DLD1 (cell line): ENCODE measurements around the gene MYCBP2.
"Not testable (repeated sequence)": the region's sequence is repeated elsewhere in the genome, so short reads cannot be mapped to it uniquely, and the experiment has no call there.

Experiments
- in situ Hi-C: cut with HindIII; loops from 2 replicates; pipeline ENCODE4 v1.10.0; 2017; ENCODE audit warnings: low sequenced_read_pairs

MYCBP2 gene

DNA sequence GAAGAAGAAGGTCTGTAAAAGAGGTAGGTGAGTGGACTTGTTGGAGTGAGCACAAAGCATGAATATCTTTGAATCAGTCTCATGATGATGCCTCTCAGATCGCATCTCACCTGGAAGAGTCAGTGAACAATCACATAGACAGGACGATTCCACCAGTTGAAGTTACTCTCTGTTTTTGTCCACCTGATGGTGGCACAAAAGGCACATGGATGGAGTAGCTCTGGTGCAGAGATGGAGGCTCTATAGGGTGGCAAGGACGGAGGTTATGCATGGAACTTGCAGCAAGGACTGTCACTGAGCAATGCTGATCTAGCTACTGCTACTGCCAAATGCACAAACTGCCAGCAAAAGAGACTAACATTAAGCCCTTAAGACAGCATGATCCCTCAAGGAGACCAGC, 10.3 kb upstream of the MYCBP2 start:
- in situ Hi-C loops = no loop called here

GRCh38 chr13:77335543-77335942, 8.6 kb upstream of the MYCBP2 start:
- in situ Hi-C loops = no loop called here

DNA sequence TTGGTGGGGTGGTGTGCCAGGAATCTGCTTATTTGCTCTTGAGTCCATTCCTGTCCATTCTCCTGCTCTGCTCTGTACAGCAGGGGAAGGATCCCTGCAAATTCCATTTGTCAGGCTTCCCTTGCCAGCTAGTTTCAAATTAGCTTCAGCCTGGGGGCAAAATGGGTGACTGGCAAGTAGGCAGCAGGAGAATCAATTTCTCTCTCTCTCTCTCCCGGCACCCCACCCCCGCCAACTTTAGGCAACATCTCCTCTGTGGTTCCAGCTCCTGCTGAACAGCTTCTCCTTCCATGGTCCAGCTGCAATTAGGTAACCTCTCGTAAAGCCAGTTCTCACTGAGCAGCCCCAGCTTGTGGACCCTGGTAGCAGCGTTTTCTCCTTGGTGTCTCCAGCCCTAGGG, 6.7 kb upstream of the MYCBP2 start:
- in situ Hi-C loops = no loop called here

GRCh38 chr13:77331421-77331820, 4.5 kb upstream of the MYCBP2 start:
- in situ Hi-C loops = no loop called here

- in situ Hi-C loops = no loop called here
These were observed 3.2 kb upstream of the MYCBP2 start for GRCh38 chr13:77329911-77330584.

- in situ Hi-C loops = no loop called here
These were observed 2.4 kb upstream of the MYCBP2 start for GRCh38 chr13:77329133-77329910.

DNA sequence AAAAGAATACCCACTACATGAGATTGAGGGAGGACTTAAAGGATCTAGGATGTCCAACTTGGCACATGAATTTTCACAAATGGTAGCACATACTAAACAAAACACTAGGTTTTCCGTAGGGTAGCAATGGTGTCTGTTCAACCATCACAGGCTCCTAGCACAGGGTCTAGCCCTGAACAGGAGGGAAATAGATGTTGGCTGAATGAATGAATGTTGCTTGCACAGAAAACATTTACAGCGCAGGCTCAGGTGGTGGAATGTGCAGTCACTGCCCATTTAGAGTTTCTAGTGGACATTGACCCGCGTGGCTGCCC, 1.9 kb upstream of the MYCBP2 start:
- in situ Hi-C loops = no loop called here

DNA sequence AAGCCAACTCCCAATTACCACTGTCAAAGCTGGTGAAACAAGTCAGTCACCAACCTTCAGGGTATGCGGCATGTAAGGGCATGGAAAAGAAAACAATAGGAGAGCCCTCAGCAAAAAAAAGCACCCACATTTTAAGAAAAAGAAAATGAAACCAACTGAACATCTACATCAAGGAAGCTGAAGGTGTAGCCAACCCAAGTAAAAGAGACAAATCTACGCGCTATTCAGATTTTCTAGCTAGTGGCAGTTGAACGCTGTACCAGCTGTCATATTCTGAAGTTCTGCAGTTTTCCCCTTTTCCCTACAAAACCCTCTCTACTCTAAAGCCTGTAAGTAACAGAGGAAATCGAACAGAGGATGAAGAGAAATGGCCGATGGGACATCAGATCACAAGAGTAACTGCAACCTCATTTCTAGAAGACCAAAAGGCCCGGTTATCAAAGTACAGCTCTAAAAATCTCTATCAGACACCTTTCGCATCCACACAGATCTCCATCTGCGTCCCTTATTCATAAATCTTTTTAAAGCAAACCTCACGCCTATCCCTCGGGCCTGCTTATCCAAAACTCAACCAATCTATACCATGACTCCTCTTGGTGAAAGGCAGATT, 1.4 kb downstream of the MYCBP2 start:
- in situ Hi-C loops = no loop called here

DNA sequence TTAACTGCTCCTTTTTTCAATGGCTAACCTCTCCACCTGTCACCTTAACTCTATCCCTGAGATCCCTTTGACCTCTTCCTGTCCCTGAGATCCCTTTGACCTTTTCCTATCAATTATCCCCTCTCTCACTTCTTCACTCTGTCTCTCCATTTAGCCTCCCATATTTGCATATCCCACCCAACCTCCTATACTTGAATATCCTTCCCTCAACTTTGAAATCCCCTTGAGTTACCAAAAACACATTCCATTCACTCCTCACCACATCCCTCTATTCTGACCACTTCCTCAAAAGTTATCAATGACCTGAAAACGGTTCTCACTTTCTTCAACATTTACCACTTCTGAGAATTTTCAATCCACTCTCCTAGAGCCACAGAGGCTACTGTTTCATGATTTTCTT, 3.0 kb downstream of the MYCBP2 start:
- in situ Hi-C loops = no loop called here

GRCh38 chr13:77319536-77319935, 7.4 kb downstream of the MYCBP2 start:
- in situ Hi-C loops = no loop called here

DNA sequence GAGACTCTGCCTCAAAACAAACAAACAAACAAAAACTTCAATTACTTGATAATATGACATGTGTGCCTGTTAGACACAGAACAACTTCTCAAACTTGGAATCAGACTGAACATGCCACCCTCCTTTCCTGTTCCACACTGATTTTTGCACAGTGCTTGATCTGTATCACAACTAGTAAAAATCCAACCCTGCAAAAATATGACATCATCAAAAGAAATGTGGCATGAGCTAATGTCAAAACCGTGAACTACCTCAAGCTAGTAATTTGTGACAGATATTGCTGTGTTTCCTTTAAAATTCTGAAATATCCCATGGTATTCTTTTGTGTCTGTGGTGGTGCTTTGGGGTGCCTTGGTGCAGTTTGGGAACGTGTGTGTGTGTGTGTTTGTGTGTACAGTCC, 8.2 kb downstream of the MYCBP2 start:
- in situ Hi-C loops = no loop called here

GRCh38 chr13:77316430-77316829, 10.5 kb downstream of the MYCBP2 start:
- in situ Hi-C loops = no loop called here

DNA sequence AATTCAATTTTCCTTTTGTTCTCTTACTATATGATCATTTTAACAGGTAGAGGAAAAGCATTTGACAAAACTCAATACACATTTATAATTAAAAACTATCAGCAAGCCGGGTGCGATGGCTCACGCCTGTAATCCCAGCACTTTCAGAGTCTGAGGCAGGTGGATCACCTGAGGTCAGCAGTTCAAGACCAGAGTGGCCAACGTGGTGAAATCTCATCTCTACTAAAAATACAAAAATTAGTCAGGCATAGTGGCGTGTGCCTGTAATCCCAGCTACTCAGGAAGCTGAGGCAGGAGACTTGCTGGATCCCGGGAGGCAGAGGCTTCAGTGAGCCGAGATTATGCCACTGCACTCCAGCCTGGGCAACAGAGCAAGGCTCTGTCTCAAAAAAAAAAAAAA, 11.4 kb downstream of the MYCBP2 start:
- in situ Hi-C loops = not testable (repeated sequence)

- in situ Hi-C loops = no loop called here
These were observed 13.0 kb downstream of the MYCBP2 start for GRCh38 chr13:77313923-77314322.

- in situ Hi-C loops = no loop called here
These were observed 14.6 kb downstream of the MYCBP2 start for GRCh38 chr13:77312311-77312710.

DNA sequence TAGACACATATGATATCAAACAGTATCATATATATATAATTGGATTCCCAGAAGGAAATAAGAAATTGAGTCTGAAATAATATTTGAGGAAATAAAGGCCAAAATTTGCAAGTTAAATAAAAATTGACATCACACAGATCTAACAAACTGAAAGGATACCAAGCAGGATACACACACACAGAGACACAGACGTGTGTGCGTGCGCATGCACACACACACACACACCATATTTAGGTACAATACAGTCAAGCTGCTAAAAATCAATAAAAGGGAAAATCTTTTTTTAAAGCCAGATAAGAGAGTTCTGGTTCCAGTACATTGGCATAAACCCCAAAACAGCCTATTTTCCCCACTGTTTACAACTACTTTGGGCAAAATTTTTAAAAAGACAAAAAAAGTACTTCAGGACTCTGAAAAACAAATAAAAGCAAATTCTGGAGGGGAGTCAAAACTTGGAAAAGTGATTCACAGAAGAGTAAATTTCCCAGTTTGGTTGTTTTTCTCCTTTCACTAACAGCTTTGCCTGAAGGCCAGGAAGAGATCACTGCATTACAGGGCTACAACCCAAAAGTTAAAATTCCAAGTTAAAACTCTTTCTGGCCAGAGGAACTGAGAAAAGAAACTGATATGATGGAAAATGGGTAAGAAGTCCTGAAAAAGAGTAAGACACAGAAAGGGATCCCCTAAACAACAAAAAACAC, 16.2 kb downstream of the MYCBP2 start:
- in situ Hi-C loops = no loop called here

GRCh38 chr13:77310161-77310560, 16.7 kb downstream of the MYCBP2 start:
- in situ Hi-C loops = no loop called here

GRCh38 chr13:77309254-77309653, 17.6 kb downstream of the MYCBP2 start:
- in situ Hi-C loops = no loop called here

DNA sequence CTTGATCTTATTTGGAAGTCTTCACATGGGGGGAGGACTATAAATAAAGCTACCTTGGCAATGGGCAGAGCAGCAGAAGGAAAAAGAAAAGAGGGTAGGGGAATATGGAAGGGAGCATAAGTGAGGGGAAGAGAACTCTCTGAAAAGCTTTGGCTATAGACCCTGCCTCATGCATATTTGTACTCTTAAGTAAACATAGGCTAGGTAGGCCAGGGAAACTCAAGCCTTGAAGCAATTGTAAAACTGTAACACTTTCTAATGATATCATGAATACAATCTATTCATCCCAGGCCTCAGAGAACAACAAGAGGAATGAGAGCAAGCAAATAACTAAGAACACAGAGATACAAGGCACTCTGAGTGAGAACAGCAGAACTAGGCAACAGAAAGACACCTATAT, 20.4 kb downstream of the MYCBP2 start:
- in situ Hi-C loops = no loop called here

DNA sequence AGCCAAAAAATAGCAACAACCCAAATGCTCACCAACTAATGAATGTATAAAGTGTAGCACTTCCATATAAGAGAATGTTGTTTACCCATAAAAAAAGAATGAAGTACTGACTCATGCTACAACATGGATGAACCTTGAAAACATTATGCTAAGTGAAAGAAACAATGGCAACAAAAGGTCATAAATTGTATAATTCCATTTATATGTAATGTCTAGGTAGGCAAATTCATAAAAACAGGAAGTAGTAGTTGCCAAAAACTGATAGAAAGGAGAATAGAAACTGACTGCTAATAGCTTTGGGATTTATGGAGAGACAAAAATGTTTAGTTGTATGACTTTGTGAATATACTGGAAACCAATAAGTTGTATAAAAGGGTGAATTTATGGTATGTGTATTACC, 21.6 kb downstream of the MYCBP2 start:
- in situ Hi-C loops = no loop called here

DNA sequence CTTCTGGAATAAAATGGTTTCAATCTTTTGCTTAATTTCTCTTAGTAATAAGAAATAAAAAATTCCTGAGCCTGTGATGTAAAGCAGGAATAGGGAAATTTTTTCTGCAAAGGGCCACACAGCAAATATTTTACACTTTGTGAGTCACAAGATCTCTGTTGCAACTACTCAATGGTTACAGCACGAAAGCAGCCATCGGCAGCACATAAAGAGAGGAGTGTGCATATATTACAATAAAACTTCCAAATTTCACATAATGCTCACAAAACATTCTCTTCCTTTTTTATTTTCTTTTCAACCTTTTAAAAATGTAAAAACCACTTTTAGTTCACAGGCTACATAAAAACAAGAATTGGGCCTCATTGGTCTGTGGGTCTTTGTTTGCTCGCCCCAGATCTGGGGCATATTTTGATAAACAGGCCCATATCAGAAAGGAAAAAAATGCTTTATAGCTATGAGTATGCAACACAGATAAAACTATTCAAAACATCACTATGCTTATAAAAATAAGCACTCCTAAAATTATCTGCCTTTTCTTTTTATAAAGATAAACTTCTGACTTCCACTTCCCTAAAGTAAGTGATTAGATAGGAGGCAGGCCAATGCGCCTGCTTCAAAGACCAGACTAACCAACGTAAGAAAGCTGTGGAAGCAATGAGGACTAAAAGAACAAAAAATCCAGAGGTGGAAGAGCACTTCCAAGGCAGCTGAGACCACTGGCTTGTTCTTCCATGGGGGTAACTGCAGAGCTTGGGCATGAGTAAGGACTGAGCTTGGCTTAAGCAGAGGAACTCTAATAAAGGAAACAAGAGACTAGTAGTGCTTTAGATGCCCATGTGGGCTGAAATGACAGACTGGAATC, 26.5 kb downstream of the MYCBP2 start:
- in situ Hi-C loops = no loop called here
